ENCODE data around the gene ELOVL7.

GRCh38 chr5:60827201-60827600, 16.9 kb downstream of the ELOVL7 start:
- TF ChIP-seq EZH2 (IDR thresholded peaks at IDR 0.05; ENCODE audit: low read length, missing control alignments) (no peak), CTCF (conservative IDR thresholded peaks at IDR 0.05 in 1 of 2, IDR thresholded peaks at IDR 0.05 in 1 of 2; ENCODE audit: low read depth in 1 of 2, low read length in 2 of 2) (no peak)

Measured in fibroblast of lung (primary cell).